ENCODE results near the gene MORC3.
"Not testable (repeated sequence)": the region's sequence is repeated elsewhere in the genome, so short reads cannot be mapped to it uniquely, and the experiment has no call there.

MORC3 gene, protein sequence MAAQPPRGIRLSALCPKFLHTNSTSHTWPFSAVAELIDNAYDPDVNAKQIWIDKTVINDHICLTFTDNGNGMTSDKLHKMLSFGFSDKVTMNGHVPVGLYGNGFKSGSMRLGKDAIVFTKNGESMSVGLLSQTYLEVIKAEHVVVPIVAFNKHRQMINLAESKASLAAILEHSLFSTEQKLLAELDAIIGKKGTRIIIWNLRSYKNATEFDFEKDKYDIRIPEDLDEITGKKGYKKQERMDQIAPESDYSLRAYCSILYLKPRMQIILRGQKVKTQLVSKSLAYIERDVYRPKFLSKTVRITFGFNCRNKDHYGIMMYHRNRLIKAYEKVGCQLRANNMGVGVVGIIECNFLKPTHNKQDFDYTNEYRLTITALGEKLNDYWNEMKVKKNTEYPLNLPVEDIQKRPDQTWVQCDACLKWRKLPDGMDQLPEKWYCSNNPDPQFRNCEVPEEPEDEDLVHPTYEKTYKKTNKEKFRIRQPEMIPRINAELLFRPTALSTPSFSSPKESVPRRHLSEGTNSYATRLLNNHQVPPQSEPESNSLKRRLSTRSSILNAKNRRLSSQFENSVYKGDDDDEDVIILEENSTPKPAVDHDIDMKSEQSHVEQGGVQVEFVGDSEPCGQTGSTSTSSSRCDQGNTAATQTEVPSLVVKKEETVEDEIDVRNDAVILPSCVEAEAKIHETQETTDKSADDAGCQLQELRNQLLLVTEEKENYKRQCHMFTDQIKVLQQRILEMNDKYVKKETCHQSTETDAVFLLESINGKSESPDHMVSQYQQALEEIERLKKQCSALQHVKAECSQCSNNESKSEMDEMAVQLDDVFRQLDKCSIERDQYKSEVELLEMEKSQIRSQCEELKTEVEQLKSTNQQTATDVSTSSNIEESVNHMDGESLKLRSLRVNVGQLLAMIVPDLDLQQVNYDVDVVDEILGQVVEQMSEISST

DNA sequence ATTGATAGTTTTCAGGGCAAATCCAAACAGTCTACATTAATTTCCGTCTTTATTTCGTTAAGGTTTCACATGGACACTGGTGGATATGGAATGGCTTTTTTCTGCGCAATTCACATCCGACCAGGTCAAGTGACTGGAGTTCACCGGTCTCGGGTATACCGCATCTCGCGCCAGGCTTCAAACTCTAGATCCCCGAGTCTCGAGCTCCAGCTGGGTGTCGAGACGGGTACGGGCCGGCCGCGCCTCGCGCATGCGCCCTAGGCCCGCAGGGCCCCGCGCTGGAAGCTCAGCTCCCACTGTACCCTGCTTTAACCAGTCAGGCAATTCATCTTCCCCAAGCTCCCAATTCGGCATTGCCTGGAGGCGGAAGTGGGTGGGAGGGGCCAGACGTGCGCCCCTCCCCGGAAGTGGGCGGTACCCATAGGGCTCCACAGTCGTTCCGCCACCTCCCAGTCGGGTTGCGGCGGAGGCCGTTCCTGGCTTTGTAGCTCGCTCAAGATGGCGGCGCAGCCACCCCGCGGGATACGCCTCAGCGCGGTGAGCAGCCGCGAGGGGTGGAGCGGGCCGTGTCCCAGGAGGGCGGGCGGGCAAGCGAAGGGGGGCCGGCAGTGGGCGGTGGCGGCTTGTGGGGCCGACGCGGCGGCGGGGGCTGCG, at the start of gene MORC3:
TSS of gene MORC3 (plus strand) at position 431 of the 654 bp plus-strand sequence. CDS start at position 499, 68 bp downstream.
- no peak for TF ChIP-seq CTCF (IDR thresholded peaks at IDR 0.05; ENCODE audit: borderline replicate concordance, insufficient read depth, low read depth, low read length)
- H3K4me3 ChIP-seq (ENCODE audit: low read depth, low read length), result peak within 1 kb of the TSS; percentile 75

DNA sequence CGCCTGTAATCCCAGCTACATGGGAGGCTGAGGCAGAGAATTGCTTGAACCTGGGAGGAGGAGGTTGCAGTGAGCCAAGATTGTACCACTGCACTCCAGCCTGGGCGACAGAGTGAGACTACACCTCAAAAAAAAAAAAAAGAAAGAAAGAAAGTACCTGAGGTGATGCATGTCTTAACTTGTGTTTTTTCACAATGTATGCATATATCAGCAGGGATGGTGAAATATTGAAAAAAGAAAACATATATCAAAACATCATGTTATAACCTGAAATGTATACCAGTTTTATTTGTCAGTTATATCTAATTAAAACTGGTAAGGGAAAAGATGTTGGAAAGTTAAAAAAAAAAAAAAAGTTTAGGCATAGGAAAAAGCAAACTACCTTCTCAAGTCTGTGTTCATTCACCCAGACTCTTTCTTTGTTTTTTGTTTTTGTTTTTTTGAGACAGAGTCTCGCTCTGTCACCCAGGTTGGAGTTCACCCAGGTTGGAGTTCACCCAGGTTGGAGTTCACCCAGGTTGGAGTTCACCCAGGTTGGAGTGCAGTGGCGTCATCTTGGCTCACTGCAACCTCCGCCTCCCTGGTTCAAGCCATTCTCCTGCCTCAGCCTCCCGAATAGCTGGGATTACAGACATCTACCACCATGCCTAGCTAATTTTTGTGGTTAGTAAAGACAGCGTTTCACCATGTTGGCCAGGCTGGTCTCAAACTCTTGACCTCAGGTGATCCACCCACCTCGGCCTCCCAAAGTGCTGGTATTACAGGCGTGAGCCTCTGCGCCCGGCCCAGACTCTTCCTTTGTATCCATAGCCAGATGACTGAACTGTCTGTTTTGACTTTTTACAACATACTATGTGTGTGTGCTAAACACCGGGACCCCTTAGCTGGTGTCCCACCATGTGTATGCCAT, 49.0 kb upstream of the MORC3 start:
- H3K4me3 ChIP-seq (ENCODE audit: low read depth, low read length), result not testable (repeated sequence)

DNA sequence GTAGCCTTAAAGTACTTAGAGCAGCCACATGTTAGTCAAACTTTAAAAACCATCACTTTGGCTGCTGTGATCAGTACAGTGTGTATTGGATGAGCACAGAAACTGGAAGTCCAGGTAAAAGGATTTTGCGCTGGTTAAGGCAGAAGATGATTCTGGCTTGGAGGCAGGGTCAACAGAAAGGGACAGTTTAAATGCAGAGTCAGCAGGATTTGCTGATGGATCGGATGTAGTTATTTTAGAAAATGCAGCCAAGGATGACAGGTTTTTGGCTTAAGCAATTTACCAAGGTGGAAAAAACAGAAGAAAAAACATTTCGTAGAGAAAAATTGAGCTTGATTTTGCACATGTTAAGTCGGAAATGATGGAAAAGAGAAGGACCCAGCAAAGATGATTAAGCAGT, 45.9 kb upstream of the MORC3 start:
- TF ChIP-seq CTCF (IDR thresholded peaks at IDR 0.05; ENCODE audit: borderline replicate concordance, insufficient read depth, low read depth, low read length), result no peak
- H3K4me3 ChIP-seq (ENCODE audit: low read depth, low read length), result no peak overlapping the region

DNA sequence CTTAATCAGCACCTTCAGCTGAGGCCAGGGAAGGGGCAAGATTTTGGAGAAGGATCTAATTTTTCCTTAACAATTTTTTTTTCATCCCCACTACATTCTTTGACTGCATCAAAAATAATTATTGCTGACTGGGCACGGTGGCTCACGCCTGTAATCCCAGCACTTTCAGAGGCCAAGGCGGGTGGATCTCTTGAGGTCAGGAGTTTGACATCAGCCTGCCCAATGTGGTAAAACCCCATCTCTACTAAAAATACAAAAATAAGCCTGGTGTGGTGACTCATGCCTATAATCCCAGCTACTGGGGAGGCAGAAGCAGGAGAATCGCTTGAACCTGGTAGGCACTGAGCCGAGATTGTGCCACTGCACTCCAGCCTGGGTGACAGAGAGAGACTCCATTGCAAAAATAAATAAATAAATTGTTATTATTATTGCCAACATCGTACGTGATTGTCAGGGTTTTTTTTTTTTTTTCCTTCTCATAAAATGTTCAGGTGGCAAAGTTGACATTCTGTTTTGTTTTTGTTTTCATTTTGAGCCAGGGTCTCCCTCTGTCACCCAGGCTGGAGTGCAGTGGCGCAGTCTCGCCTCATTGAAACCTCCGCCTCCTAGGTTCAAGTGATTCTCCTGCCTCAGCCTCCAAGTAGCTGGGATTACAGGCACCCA, 37.3 kb upstream of the MORC3 start:
- no peak overlapping the region for H3K4me3 ChIP-seq (ENCODE audit: low read depth, low read length)
- TF ChIP-seq CTCF (IDR thresholded peaks at IDR 0.05; ENCODE audit: borderline replicate concordance, insufficient read depth, low read depth, low read length), result no peak

- H3K4me3 ChIP-seq (ENCODE audit: low read depth, low read length), result not testable (repeated sequence)
Observed at GRCh38 chr21:36283231-36283622, 36.8 kb upstream of the MORC3 start.

GRCh38 chr21:36288651-36289243, 31.2 kb upstream of the MORC3 start:
- no peak for TF ChIP-seq CTCF (IDR thresholded peaks at IDR 0.05; ENCODE audit: borderline replicate concordance, insufficient read depth, low read depth, low read length)
- no peak overlapping the region for H3K4me3 ChIP-seq (ENCODE audit: low read depth, low read length)

GRCh38 chr21:36291509-36291908, 28.5 kb upstream of the MORC3 start:
- TF ChIP-seq CTCF (IDR thresholded peaks at IDR 0.05; ENCODE audit: borderline replicate concordance, insufficient read depth, low read depth, low read length), result no peak
- no peak overlapping the region for H3K4me3 ChIP-seq (ENCODE audit: low read depth, low read length)
